Measurements from ENCODE around the gene GALNT11. TPM values are rescaled to one million over a fixed set of nuclear protein-coding genes. Genes with fewer than 3 reads are reported as not detected.

Gene GALNT11
- total and polyA plus RNA-seq, 4 donors: 22.7 to 64.2 (median 35.4) TPM

- Histone ChIP-seq H3K9me3 (ENCODE audit: control insufficient read depth in 4 of 4, insufficient read depth in 3 of 4, low read length in 3 of 4) (no peaks in the 10 kb centered on the region), H3K36me3 (ENCODE audit: control insufficient read depth in 4 of 4, insufficient read depth in 4 of 4, low read length in 4 of 4) (peaks cover 34 to 69% (median 42%) of the 10 kb centered on the region in 4 donors), H3K4me1 (ENCODE audit: control insufficient read depth in 5 of 5, insufficient read depth in 5 of 5, low read length in 5 of 5) (no peaks in the 10 kb centered on the region), H3K27me3 (ENCODE audit: control insufficient read depth in 3 of 3, insufficient read depth in 3 of 3, low read length in 2 of 3) (no peaks in the 10 kb centered on the region), H3K9ac (ENCODE audit: insufficient read depth in 1 of 2, low read length in 2 of 2) (no peak overlapping the region), H3K27ac (ENCODE audit: low read depth in 1 of 2, low read length in 1 of 2) (no peak overlapping the region), H3K4me3 (no peak overlapping the region)
- WGBS, 2 donors: 88 to 92% methylated on average over 5 of the region's 5 CpGs
- ATAC-seq (ENCODE audit: insufficient read depth, low FRiP score) (no peak), DNase-seq (no peak)
- TF ChIP-seq CTCF (IDR thresholded peaks at IDR 0.05; ENCODE audit: control extremely low read depth, extremely low read depth): no peak
These were observed 123.2 kb downstream of the GALNT11 start for GRCh38 chr7:152148706-152149105.

GRCh38 chr7:152149363-152149762 is 123.9 kb downstream of the GALNT11 start:
- no peak overlapping the region for H3K27ac ChIP-seq (ENCODE audit: low read depth in 1 of 2, low read length in 1 of 2)
- no peaks in the 10 kb centered on the region for H3K9me3 ChIP-seq (ENCODE audit: control insufficient read depth in 4 of 4, insufficient read depth in 3 of 4, low read length in 3 of 4)
- H3K36me3 ChIP-seq (ENCODE audit: control insufficient read depth in 4 of 4, insufficient read depth in 4 of 4, low read length in 4 of 4): peaks cover 29 to 69% (median 42%) of the 10 kb centered on the region in 4 donors
- H3K9ac ChIP-seq (ENCODE audit: insufficient read depth in 1 of 2, low read length in 2 of 2): no peak overlapping the region
- DNase-seq (no peak), ATAC-seq (ENCODE audit: insufficient read depth, low FRiP score) (no peak)
- no peaks in the 10 kb centered on the region for H3K27me3 ChIP-seq (ENCODE audit: control insufficient read depth in 3 of 3, insufficient read depth in 3 of 3, low read length in 2 of 3)
- no peaks in the 10 kb centered on the region for H3K4me1 ChIP-seq (ENCODE audit: control insufficient read depth in 5 of 5, insufficient read depth in 5 of 5, low read length in 5 of 5)
- WGBS, 2 donors: 75 to 87% methylated on average over 6 of the region's 6 CpGs
- TF ChIP-seq CTCF (IDR thresholded peaks at IDR 0.05; ENCODE audit: control extremely low read depth, extremely low read depth): no peak
- H3K4me3 ChIP-seq: no peak overlapping the region

- no peak overlapping the region for H3K9ac ChIP-seq (ENCODE audit: insufficient read depth in 1 of 2, low read length in 2 of 2)
- ATAC-seq (ENCODE audit: insufficient read depth, low FRiP score) (no peak), DNase-seq (no peak)
- no peak overlapping the region for H3K27ac ChIP-seq (ENCODE audit: low read depth in 1 of 2, low read length in 1 of 2)
- H3K36me3 ChIP-seq (ENCODE audit: control insufficient read depth in 4 of 4, insufficient read depth in 4 of 4, low read length in 4 of 4): peaks cover 24 to 65% (median 48%) of the 10 kb centered on the region in 4 donors
- no peak overlapping the region for H3K4me3 ChIP-seq
- no peaks in the 10 kb centered on the region for H3K4me1 ChIP-seq (ENCODE audit: control insufficient read depth in 5 of 5, insufficient read depth in 5 of 5, low read length in 5 of 5)
- H3K9me3 ChIP-seq (ENCODE audit: control insufficient read depth in 4 of 4, insufficient read depth in 3 of 4, low read length in 3 of 4): no peaks in the 10 kb centered on the region
- TF ChIP-seq CTCF (IDR thresholded peaks at IDR 0.05; ENCODE audit: control extremely low read depth, extremely low read depth): no peak
- WGBS, 2 donors: 92 to 96% methylated on average over 5 of the region's 5 CpGs
- H3K27me3 ChIP-seq (ENCODE audit: control insufficient read depth in 3 of 3, insufficient read depth in 3 of 3, low read length in 2 of 3): no peaks in the 10 kb centered on the region
These were observed 126.8 kb downstream of the GALNT11 start for GRCh38 chr7:152152267-152152666.

Measured in lung (tissue), 12 donors.